ENCODE data around the gene C3orf70.

DNA sequence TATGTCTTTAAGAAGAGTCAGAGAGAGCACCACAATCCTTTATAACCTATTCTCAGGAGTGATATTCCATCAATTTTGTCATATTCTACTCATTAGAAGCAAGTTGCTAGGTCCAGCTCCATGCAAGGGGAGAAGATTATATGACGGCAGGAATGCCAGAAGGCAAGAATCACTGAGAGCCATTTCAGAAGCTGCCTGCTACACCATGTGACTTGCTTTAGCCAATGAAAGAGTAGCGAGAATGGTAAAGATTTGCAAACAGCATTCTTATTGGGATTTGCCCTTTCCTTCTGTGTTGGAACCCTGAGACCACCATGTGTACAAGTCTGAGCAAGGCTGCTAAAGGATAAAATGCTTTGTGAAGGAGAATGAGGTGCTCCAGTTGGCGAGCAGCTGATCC lies 4.5 kb upstream of the C3orf70 start:
- TF ChIP-seq, protein P1, sequence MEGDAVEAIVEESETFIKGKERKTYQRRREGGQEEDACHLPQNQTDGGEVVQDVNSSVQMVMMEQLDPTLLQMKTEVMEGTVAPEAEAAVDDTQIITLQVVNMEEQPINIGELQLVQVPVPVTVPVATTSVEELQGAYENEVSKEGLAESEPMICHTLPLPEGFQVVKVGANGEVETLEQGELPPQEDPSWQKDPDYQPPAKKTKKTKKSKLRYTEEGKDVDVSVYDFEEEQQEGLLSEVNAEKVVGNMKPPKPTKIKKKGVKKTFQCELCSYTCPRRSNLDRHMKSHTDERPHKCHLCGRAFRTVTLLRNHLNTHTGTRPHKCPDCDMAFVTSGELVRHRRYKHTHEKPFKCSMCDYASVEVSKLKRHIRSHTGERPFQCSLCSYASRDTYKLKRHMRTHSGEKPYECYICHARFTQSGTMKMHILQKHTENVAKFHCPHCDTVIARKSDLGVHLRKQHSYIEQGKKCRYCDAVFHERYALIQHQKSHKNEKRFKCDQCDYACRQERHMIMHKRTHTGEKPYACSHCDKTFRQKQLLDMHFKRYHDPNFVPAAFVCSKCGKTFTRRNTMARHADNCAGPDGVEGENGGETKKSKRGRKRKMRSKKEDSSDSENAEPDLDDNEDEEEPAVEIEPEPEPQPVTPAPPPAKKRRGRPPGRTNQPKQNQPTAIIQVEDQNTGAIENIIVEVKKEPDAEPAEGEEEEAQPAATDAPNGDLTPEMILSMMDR (IDR thresholded peaks at IDR 0.05): no peak
- TF ChIP-seq POLR2A (IDR thresholded peaks at IDR 0.05) (no peak), EP300 (IDR thresholded peaks at IDR 0.05) (no peak)
